ENCODE measurements around the gene OR6S1. TPM values are rescaled to one million over a fixed set of nuclear protein-coding genes. Genes with fewer than 3 reads are reported as not detected.

OR6S1 gene
- total RNA-seq, 1 experiment from 2014 or later, result not detected

DNA sequence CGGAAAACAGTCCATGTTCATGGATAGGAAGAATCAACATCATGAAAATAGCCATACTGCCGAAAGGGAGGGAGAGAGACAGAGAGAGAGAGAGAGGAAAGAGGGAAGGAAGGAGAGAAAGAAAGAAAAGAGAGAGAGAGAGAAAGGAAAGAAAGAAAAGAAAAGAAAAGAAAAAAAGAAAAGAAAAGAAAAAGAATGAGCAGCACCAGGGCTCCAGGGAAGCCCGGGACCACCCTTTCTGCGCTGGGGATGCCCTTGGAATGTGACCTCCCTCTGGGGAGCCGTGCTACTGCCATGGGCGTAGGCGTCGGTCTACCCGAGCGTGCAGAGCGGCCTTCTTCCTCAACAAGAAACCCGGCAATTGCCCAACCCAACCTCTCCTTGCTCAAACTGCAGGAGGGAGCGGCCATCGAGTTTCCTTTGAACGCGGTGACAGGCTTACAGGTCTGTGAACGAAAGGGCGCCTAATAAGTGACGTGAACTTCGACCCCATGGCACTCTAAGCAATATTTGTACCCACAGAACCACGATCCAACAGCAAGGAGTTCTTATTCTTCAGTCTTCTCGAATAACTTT is 16.9 kb downstream of the OR6S1 start:
- BruUV-seq (replicated peaks), result no TSS peak
- Histone ChIP-seq H3K36me3 (ENCODE audit: control insufficient read depth, insufficient read depth, low read length) (no peaks in the 10 kb centered on the region), H3K4me1 (peaks cover 22% of the 10 kb centered on the region), H3K27me3 (replicated peaks; ENCODE audit: control insufficient read depth, insufficient read depth, low read length) (no peaks in the 10 kb centered on the region), H3K4me3 (ENCODE audit: low read depth, low read length) (no peak overlapping the region), H3K9me3 (0 out of 2 replicates have a peak, but pooled peaks cover 3% of the 10 kb centered on the region)
- Mint-ChIP-seq H3K27me3 (ENCODE audit: insufficient read depth, unreplicated experiment) (no peaks in the 10 kb centered on the region), H3K4me3 (ENCODE audit: unreplicated experiment) (peak overlapping the region; percentile 43), H3K36me3 (ENCODE audit: insufficient read depth, unreplicated experiment) (peaks cover 20% of the 10 kb centered on the region), H3K27ac (ENCODE audit: unreplicated experiment) (no peak overlapping the region), H3K9me3 (ENCODE audit: unreplicated experiment) (peaks cover 10% of the 10 kb centered on the region), H3K4me1 (ENCODE audit: low read depth, unreplicated experiment) (peaks cover 28% of the 10 kb centered on the region)
- POLR2A ChIA-PET, result no interaction called here
- peak in 1 of 2 experiments; percentile 57 for DNase-seq
- CTCF ChIA-PET, result no interaction called here
- TF ChIP-seq, protein P1, sequence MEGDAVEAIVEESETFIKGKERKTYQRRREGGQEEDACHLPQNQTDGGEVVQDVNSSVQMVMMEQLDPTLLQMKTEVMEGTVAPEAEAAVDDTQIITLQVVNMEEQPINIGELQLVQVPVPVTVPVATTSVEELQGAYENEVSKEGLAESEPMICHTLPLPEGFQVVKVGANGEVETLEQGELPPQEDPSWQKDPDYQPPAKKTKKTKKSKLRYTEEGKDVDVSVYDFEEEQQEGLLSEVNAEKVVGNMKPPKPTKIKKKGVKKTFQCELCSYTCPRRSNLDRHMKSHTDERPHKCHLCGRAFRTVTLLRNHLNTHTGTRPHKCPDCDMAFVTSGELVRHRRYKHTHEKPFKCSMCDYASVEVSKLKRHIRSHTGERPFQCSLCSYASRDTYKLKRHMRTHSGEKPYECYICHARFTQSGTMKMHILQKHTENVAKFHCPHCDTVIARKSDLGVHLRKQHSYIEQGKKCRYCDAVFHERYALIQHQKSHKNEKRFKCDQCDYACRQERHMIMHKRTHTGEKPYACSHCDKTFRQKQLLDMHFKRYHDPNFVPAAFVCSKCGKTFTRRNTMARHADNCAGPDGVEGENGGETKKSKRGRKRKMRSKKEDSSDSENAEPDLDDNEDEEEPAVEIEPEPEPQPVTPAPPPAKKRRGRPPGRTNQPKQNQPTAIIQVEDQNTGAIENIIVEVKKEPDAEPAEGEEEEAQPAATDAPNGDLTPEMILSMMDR (IDR thresholded peaks at IDR 0.05; ENCODE audit: insufficient read depth in 1 of 2, low read depth in 1 of 2, low read length in 1 of 2, severe bottlenecking in 1 of 2, unreplicated experiment in 1 of 2), result no peak
- intact Hi-C loops (cut with micrococcal nuclease; ENCODE audit: unreplicated experiment), result no loop called here

DNA sequence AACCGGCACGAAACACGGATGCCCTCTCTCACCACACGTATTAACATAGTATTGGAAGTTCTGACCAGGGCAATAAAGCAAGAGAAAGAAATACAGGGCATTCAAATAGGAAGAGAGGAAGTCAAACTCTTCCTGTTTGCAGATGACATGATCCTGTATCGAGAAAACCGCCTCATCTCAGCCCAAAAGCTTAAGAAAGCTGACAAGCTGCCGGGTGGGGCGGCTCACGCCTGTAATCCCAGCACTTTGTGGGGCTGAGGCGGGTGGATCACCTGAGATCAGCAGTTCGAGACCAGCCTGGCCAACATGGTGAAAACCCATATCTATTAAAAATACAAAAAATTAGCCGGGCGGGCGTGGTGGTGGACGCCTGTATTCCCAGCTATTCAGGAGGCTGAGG is 17.7 kb downstream of the OR6S1 start:
- Mint-ChIP-seq H3K4me1 (ENCODE audit: low read depth, unreplicated experiment) (peaks cover 28% of the 10 kb centered on the region), H3K4me3 (ENCODE audit: unreplicated experiment) (no peak overlapping the region), H3K9me3 (ENCODE audit: unreplicated experiment) (peaks cover 10% of the 10 kb centered on the region), H3K27me3 (ENCODE audit: insufficient read depth, unreplicated experiment) (no peaks in the 10 kb centered on the region), H3K36me3 (ENCODE audit: insufficient read depth, unreplicated experiment) (peaks cover 20% of the 10 kb centered on the region), H3K27ac (ENCODE audit: unreplicated experiment) (no peak overlapping the region)
- no peaks in the 10 kb centered on the region for H3K36me3 ChIP-seq (ENCODE audit: control insufficient read depth, insufficient read depth, low read length)
- intact Hi-C loops (cut with micrococcal nuclease; ENCODE audit: unreplicated experiment), result no loop called here
- no peaks in the 10 kb centered on the region for H3K27me3 ChIP-seq (replicated peaks; ENCODE audit: control insufficient read depth, insufficient read depth, low read length)
- BruUV-seq (replicated peaks), result no TSS peak
- TF ChIP-seq, protein P1 (IDR thresholded peaks at IDR 0.05; ENCODE audit: insufficient read depth in 1 of 2, low read depth in 1 of 2, low read length in 1 of 2, severe bottlenecking in 1 of 2, unreplicated experiment in 1 of 2), result no peak
- H3K4me1 ChIP-seq, result peaks cover 22% of the 10 kb centered on the region
- CTCF ChIA-PET, result no interaction called here
- no peak for DNase-seq
- POLR2A ChIA-PET, result no interaction called here
- no peak overlapping the region for H3K4me3 ChIP-seq (ENCODE audit: low read depth, low read length)
- 0 out of 2 replicates have a peak, but pooled peaks cover 3% of the 10 kb centered on the region for H3K9me3 ChIP-seq

DNA sequence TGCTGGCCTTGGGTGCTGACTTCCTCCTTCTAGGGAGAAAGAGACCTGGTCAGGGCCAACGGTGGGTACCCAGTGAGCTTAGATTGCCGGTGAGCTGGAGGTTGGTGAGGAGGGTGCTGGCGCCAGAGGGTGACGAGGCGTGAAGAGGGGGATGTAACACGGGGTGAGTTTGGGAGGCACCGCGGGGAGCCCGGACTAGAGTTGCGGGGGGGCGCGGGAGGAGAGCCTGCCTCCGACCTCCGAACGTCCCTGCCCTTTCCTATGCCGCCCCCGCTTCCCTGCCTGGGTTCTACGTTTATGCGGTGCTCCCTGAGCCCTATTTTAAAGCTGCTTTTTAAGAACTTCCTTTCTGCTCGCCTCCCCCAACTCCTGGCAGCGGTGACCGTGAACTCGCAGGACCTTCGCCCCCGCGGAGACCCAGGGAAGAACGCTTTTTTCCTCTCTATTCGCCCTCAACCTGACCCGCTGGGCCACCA is 18.6 kb downstream of the OR6S1 start:
- DNase-seq, result no peak
- CTCF ChIA-PET, result interaction anchor here (0.8 kb wide), 1 partner anchor 207 kb away, joined by 3 read pairs; no protein-coding TSS in a partner anchor
- H3K9me3 Mint-ChIP-seq (ENCODE audit: unreplicated experiment), result peaks cover 10% of the 10 kb centered on the region
- TF ChIP-seq, protein P1 (IDR thresholded peaks at IDR 0.05; ENCODE audit: insufficient read depth in 1 of 2, low read depth in 1 of 2, low read length in 1 of 2, severe bottlenecking in 1 of 2, unreplicated experiment in 1 of 2), result no peak
- intact Hi-C loops (cut with micrococcal nuclease; ENCODE audit: unreplicated experiment), result no loop called here
- H3K4me3 Mint-ChIP-seq (ENCODE audit: unreplicated experiment), result no peak overlapping the region
- Histone ChIP-seq H3K27me3 (replicated peaks; ENCODE audit: control insufficient read depth, insufficient read depth, low read length) (no peaks in the 10 kb centered on the region), H3K9me3 (0 out of 2 replicates have a peak, but pooled peaks cover 3% of the 10 kb centered on the region), H3K4me3 (ENCODE audit: low read depth, low read length) (no peak overlapping the region), H3K4me1 (peaks cover 22% of the 10 kb centered on the region), H3K36me3 (ENCODE audit: control insufficient read depth, insufficient read depth, low read length) (no peaks in the 10 kb centered on the region)
- H3K27ac Mint-ChIP-seq (ENCODE audit: unreplicated experiment), result no peak overlapping the region
- POLR2A ChIA-PET, result no interaction called here
- H3K4me1 Mint-ChIP-seq (ENCODE audit: low read depth, unreplicated experiment), result peaks cover 19% of the 10 kb centered on the region
- BruUV-seq (replicated peaks), result no TSS peak
- peaks cover 14% of the 10 kb centered on the region for H3K36me3 Mint-ChIP-seq (ENCODE audit: insufficient read depth, unreplicated experiment)
- H3K27me3 Mint-ChIP-seq (ENCODE audit: insufficient read depth, unreplicated experiment), result no peaks in the 10 kb centered on the region
